ENCODE results near the gene CAMSAP1. TPM values are rescaled to one million over a fixed set of nuclear protein-coding genes. Genes with fewer than 3 reads are reported as not detected.

Gene CAMSAP1
- total and polyA plus RNA-seq, 2 of the 4 experiments (the other 2 are of a cell fraction) = 8.2 to 19.5 TPM

DNA sequence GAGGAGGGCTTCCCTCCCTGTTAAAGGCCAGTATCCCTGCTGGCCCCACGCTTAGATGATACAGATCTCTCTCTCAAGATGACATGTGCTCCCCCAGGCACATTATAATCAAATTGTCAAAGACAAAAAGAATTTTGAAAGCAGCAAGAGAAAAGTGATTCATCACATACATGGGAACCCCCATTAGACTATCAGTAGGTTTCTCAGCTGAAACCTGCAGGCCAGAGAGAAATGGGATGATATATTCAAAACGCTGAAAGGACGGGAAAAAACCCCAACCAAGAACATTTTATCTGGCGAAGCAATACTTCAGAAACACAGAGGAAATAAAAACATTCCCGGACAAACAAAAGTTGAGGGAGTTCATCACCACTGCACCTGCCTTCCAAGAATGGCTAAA is 78.7 kb downstream of the CAMSAP1 start:
- no peak for ATAC-seq (ENCODE audit: low read depth)
- Histone ChIP-seq H2AFZ (replicated peaks; ENCODE audit: low read length, poor library complexity) (no peak overlapping the region), H2AK5ac (ENCODE audit: low read depth, low read length) (no peak overlapping the region), H3K27me3 (ENCODE audit: control insufficient read depth, insufficient read depth, low read length) (no peaks in the 10 kb centered on the region), H3K27ac (ENCODE audit: insufficient read depth, low read length) (no peak overlapping the region), H3K79me1 (ENCODE audit: low read depth in 1 of 2, low read length in 2 of 2) (peaks cover 23 to 46% of the 10 kb centered on the region in 2 experiments), H3K18ac (ENCODE audit: low read depth, low read length) (no peak overlapping the region), H4K5ac (ENCODE audit: low read depth, low read length) (no peak overlapping the region), H3K4me1 (ENCODE audit: control insufficient read depth, insufficient read depth, low read length) (no peaks in the 10 kb centered on the region), H3K23ac (ENCODE audit: low read depth, low read length) (no peak overlapping the region), H3K56ac (ENCODE audit: extremely low read depth, insufficient read depth, low read length) (no peak overlapping the region), H4K8ac (ENCODE audit: low read depth in 2 of 2, low read length in 2 of 2) (no peak overlapping the region), H3K4me3 (ENCODE audit: insufficient read depth, low read depth, low read length) (no peak overlapping the region), H2BK120ac (ENCODE audit: low read depth, low read length) (no peak overlapping the region), H2BK5ac (ENCODE audit: low read depth, low read length, poor library complexity, severe bottlenecking) (no peak overlapping the region), H3K4me2 (ENCODE audit: low read depth, low read length) (no peak overlapping the region), H2BK20ac (ENCODE audit: low read depth, low read length) (no peak overlapping the region), H3K9me3 (ENCODE audit: control insufficient read depth, insufficient read depth, low read length) (no peaks in the 10 kb centered on the region), H3K14ac (replicated peaks; ENCODE audit: low read depth, low read length) (no peak overlapping the region), H3K36me3 (ENCODE audit: control insufficient read depth, insufficient read depth, low read length) (peaks cover 10% of the 10 kb centered on the region), H2BK15ac (ENCODE audit: low read depth, low read length) (no peak overlapping the region), H4K91ac (ENCODE audit: insufficient read depth, low read depth, low read length) (no peak overlapping the region), H3K4ac (ENCODE audit: low read depth, low read length) (no peak overlapping the region), H4K20me1 (ENCODE audit: insufficient read depth, low read length) (peaks cover 16% of the 10 kb centered on the region), H3K9ac (ENCODE audit: low read depth, low read length) (no peak overlapping the region), H2AK9ac (replicated peaks; ENCODE audit: low read depth, low read length, poor library complexity) (no peak overlapping the region), H3K9me1 (ENCODE audit: insufficient read depth, low read length) (no peaks in the 10 kb centered on the region)
- CTCF ChIA-PET = no interaction called here
- POLR2A ChIA-PET (ENCODE audit: unreplicated experiment) = no interaction called here
- WGBS, 2 experiments (ENCODE audit: extremely low coverage in 2 of 2, insufficient read length in 1 of 2) = 100% methylated on average over 1 of the region's 5 CpGs; no CpG with 5 or more reads in 1 of the 2 experiments
- TF ChIP-seq MAFK (IDR thresholded peaks at IDR 0.05; ENCODE audit: low read depth, low read length) (no peak), MAZ (IDR thresholded peaks at IDR 0.05; ENCODE audit: borderline replicate concordance, low read depth, low read length) (no peak), MXI1 (IDR thresholded peaks at IDR 0.05; ENCODE audit: borderline replicate concordance, low read depth, low read length) (no peak), SMC3 (IDR thresholded peaks at IDR 0.05; ENCODE audit: low read depth, low read length) (no peak)
- DNase-seq = no peak
- dilution Hi-C loops (cut with HindIII; ENCODE audit: low sequenced_read_pairs, unreplicated experiment) (no loop called here), in situ Hi-C loops (cut with MboI; ENCODE audit: low sequenced_read_pairs) (no loop called here), intact Hi-C loops (cut with micrococcal nuclease) (no loop called here)
- no TSS peak for BruUV-seq (replicated peaks)

Measured in IMR-90 (cell line).